Adrenal gland (tissue), 12 donors: ENCODE measurements around the gene CCNO. TPM values are rescaled to one million over a fixed set of nuclear protein-coding genes. Genes with fewer than 3 reads are reported as not detected.

ENCODE experiments used
- DNase-seq, 7 donors: peaks; one replicate each; pipeline ENCODE4 v3.0.0-alpha.2; 2019 to 2020
- H3K27ac ChIP-seq, 5 donors: fragments of 200-600 bp; sonication (generic) in 4 of 5; 1 replicate in 3 of 5; 2 replicates in 2 of 5; pipeline versions ENCODE4 v1.5.1 to v1.8.0; 2016 to 2020; ENCODE audit warnings: mild to moderate bottlenecking in 1 of 5
- H3K27me3 ChIP-seq: fragments of 200-600 bp; 2 replicates; pipeline ENCODE4 v1.8.0; 2021
- H3K36me3 ChIP-seq, 2 donors: fragments of 200-600 bp; replicated peaks in 1 of 2; 1 replicate in 1 of 2; 2 replicates in 1 of 2; pipeline versions ENCODE4 v1.5.1 to v1.8.0; 2018 to 2022
- H3K4me1 ChIP-seq, 2 donors: fragments of 200-600 bp; replicated peaks in 1 of 2; 1 replicate in 1 of 2; 2 replicates in 1 of 2; pipeline versions ENCODE4 v1.5.1 to v1.8.0; 2018 to 2021
- H3K4me3 ChIP-seq, 4 donors: fragments of 200-600 bp; sonication (generic) in 3 of 4; one replicate each; pipeline ENCODE4 v1.5.1; 2016 to 2018
- H3K9me3 ChIP-seq, 3 donors: fragments of 200-600 bp; sonication (generic) in 1 of 3; replicated peaks in 1 of 3; 1 replicate in 2 of 3; 2 replicates in 1 of 3; pipeline versions ENCODE4 v1.5.1 to v1.8.0; 2016 to 2021
- POLR2A ChIP-seq, 2 donors: fragments of 450-650 bp; IDR thresholded peaks; one replicate each; pipeline ENCODE4 v1.6.1; 2017; ENCODE audit warnings: antibody characterized with exemption in 2 of 2, mild to moderate bottlenecking in 2 of 2, moderate library complexity in 1 of 2
- WGBS, 4 donors: extraction: QIAGEN DNeasy Blood & Tissue Kit in 2 of 4; methylation state at CpG; one replicate each; pipeline versions ENCODE4 v1.1.5 to v1.1.7; 2013 to 2017; 5-methylcytosine and 5-hydroxymethylcytosine counted together
- intact Hi-C, 2 donors: fragments of 100-400 bp; cut with DNase I; formaldehyde crosslinking; loops; one replicate each; pipeline versions ENCODE4 v1.14.1 to v1.15.0; 2022 to 2023
- polyA plus RNA-seq, 3 donors: library from polyadenylated mRNA; stranded (reverse); fragments of 200-250 nt in 2 of 3; fragments of 350-450 nt in 1 of 3; fragmentation: Illumina TruSeq in 1 of 3; extraction: RNeasy Lipid Tissue Mini Kit (QIAGEN cat#74804) in 1 of 3; gene quantifications; one replicate each; pipeline ENCODE4 v1.2.3, GENCODE V29; 2013 to 2014
- total RNA-seq, 9 donors: library from RNA; depleted of rRNA in 4 of 9; stranded (reverse); fragments of >200 nt in 4 of 9; fragments of 120-200 nt in 1 of 9; fragmentation: NEBNext Ultra II Directional in 1 of 9; extraction: Animal tissue kit (Norgen Biotek cat#: 25700) in 1 of 9; gene quantifications; one replicate each; pipeline versions ENCODE4 v1.1.0 to v1.2.4, GENCODE V29; 2013 to 2023
- TF ChIP-seq, protein P1 (sequence below), 6 experiments: fragments of 450-650 bp in 4 of 6; fragments of 200-600 bp in 2 of 6; sonication (generic) in 1 of 6; IDR thresholded peaks; 1 replicate in 5 of 6; 2 replicates in 1 of 6; pipeline versions ENCODE4 v1.5.1 to v1.8.0; 2016 to 2021; ENCODE audit warnings: antibody characterized with exemption in 6 of 6, mild to moderate bottlenecking in 2 of 6, moderate library complexity in 1 of 6
- donor health status: healthy with polysubstance abuse.
- donor health status: Bipolar disorder and iron deficiency.
- donor health status: DM: yes; HTN: yes; CAD: no.
- donor health status: DM: no; HTN: no; CAD: no.
- donor health status: DM: no; HTN: no; CAD: no.
- donor health status: DM: yes; HTN: yes; CAD: no.

The CCNO gene
- total and polyA plus RNA-seq, 12 donors: 0.06 to 1.1 (median 0.80) TPM; not detected in 3

DNA sequence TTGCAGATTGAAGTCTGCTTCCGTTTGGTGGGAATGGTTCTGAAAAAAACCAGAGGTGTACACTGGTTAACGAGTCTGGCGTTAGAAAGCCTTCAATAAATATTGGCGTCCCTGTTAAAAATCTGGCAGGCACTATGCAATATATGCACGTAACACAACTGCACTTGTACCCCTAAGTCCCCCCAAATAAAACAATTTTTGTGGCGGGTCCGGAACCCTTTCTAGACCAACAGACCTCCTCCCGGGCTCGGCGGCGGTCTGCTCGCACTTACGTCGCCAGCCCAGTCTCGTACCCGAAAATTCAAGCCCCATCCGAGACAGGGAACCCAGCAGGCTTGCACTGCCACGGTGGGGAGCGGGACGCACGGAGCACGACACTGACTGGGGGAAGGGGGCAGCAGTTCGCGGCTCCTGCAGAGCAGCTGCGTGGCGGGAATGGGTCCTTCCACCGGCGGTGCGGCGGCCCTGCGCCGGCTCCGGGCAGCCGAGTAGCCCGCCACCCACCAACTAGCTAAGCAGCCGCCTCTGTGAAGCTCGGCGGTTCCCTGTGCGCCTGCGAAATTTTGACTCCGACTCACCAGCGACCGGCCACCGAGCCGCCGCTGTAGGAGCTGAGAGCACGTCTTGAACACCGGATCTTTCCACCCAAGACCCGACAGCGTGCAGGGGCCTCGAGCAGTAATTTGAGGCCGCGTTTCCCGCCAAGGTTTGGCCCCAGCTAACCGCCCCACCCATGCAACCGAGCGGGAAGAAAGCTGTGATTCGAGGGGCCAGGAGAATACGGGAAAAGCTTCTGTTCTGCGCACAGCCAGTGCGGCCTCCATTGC, 10.2 kb downstream of the CCNO start:
- TF ChIP-seq, protein P1, sequence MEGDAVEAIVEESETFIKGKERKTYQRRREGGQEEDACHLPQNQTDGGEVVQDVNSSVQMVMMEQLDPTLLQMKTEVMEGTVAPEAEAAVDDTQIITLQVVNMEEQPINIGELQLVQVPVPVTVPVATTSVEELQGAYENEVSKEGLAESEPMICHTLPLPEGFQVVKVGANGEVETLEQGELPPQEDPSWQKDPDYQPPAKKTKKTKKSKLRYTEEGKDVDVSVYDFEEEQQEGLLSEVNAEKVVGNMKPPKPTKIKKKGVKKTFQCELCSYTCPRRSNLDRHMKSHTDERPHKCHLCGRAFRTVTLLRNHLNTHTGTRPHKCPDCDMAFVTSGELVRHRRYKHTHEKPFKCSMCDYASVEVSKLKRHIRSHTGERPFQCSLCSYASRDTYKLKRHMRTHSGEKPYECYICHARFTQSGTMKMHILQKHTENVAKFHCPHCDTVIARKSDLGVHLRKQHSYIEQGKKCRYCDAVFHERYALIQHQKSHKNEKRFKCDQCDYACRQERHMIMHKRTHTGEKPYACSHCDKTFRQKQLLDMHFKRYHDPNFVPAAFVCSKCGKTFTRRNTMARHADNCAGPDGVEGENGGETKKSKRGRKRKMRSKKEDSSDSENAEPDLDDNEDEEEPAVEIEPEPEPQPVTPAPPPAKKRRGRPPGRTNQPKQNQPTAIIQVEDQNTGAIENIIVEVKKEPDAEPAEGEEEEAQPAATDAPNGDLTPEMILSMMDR (IDR thresholded peaks at IDR 0.05): no peak
- no peak for TF ChIP-seq POLR2A (IDR thresholded peaks at IDR 0.05)
- no peak overlapping the region for H3K4me3 ChIP-seq
- no peaks in the 10 kb centered on the region for H3K36me3 ChIP-seq
- WGBS, 4 donors: 26 to 62% (median 33%) methylated on average over 19 to 61 of the region's 61 CpGs
- peaks cover 19 to 22% of the 10 kb centered on the region in 2 donors for H3K4me1 ChIP-seq
- peaks cover 85% of the 10 kb centered on the region for H3K27me3 ChIP-seq
- intact Hi-C loops: loop anchor here in 1 of 2 donors (10.0 kb wide), 1 partner anchor 48 kb away; the partner anchor contains the start of gene CDC20B
- no peaks in the 10 kb centered on the region for H3K9me3 ChIP-seq
- DNase-seq: no peak
- H3K27ac ChIP-seq: no peak overlapping the region

DNA sequence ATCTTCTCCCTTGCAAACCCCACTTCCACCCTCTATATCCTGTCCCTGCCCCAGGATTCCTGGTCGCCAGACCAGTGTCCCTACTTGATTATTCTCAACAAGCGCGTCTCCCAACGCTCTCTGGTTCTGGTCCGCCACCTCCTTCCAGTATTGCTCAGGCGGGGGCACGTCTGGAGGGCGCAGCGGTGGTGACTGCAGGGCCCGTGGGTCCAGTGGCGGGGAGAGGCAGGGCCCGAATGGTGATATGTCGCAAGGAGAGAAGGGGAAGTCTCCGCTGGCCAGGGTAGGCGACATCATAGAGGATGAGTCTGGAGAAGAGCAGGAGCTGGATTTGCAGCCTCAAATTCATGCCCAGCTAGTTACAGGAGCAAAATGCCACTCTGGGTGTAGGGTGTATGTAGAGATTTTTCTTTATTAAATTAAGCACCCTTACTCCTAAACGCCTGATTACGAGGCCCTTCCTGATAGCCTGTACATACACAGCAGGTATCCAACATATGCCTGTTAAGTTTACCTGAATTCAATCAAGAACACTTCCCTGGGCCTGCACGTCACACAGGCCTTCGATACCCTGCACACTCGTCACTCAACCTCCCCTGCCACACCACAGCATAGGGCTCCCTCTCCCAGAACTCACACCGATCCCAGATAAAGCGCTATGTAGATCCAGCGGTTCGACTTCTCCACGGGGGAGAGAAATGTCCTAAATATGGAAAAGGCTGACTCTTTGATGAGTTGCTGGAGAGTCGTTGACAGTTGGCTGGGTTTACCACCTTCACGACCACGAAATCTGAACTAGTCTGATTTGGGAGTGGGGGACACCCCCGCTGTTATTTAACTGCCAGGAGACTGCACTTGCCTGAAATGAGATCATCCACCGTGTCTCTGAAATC, 11.1 kb downstream of the CCNO start:
- intact Hi-C loops: loop anchor here in 1 of 2 donors (10.0 kb wide), 1 partner anchor 48 kb away; the partner anchor contains the start of gene CDC20B
- 31 to 44% (median 34%) methylated on average over 29 to 30 of the region's 30 CpGs for WGBS, 4 donors

DNA sequence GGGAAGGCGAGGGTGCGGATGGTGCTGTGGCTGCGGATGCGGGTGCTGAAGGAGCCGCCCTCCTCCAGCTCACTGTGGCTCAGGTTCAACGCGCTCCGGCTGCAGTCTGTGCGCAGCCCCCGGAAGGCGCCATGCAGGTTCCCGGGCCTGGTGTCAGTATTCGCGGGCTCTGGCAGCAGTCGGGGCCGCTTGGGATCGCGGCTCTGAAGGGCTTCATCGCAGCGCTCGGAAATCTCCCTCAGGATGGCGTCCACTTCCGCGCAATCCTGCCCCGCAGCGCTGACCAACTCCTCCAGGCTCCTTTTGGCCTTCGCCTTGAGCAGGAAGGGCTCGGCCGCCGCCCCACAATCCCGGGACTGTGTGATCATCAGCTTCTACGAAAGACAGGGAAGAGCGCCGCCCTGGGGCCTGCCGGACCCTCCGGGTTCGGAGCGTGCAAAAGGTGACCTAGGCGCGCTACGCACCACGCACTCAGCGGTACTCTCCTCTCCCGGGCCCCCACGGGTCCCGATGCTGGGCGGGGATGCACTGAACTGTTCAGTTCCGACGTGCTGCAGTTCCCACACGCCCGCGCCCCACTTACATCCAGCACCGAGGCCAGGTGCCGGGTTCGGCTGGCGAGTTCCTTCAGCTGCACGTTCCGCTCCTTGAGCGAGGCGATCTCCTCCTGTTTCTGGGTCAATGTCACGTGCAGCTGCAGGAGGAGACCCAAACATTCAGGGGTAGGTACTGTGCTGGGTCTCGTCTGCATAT, 12.8 kb downstream of the CCNO start:
- H3K4me1 ChIP-seq: peaks cover 4 to 6% of the 10 kb centered on the region in 2 donors
- TF ChIP-seq, protein P1 (IDR thresholded peaks at IDR 0.05): no peak
- no peak for TF ChIP-seq POLR2A (IDR thresholded peaks at IDR 0.05)
- H3K36me3 ChIP-seq: no peaks in the 10 kb centered on the region
- DNase-seq: no peak
- intact Hi-C loops: loop anchor here in 1 of 2 donors (10.0 kb wide), 1 partner anchor 46 kb away; the partner anchor contains the start of gene CDC20B
- peaks cover 59% of the 10 kb centered on the region for H3K27me3 ChIP-seq
- no peaks in the 10 kb centered on the region for H3K9me3 ChIP-seq
- peak overlapping the region in 1 of 4 donors; percentile 48 for H3K4me3 ChIP-seq
- WGBS, 4 donors: 2 to 12% (median 4%) methylated on average over 10 to 62 of the region's 62 CpGs
- H3K27ac ChIP-seq: no peak overlapping the region

More for the DNA sequence above, 11.1 kb downstream of the CCNO start:
- DNase-seq: no peak
- Histone ChIP-seq H3K36me3 (no peaks in the 10 kb centered on the region), H3K4me3 (no peak overlapping the region), H3K4me1 (peaks cover 17% of the 10 kb centered on the region in 2 donors), H3K27ac (no peak overlapping the region), H3K9me3 (no peaks in the 10 kb centered on the region), H3K27me3 (peaks cover 76% of the 10 kb centered on the region)
- TF ChIP-seq, protein P1 (IDR thresholded peaks at IDR 0.05): no peak
- no peak for TF ChIP-seq POLR2A (IDR thresholded peaks at IDR 0.05)
